Stimulated activated CD8-positive, alpha-beta memory T cell treated with anti-CD3 and anti-CD28 coated beads, Interleukin-7, amount 100 ng/mL, for 4 hours (primary cell): Measurements from ENCODE around the gene KLC1.
"Not testable (repeated sequence)": the region's sequence is repeated elsewhere in the genome, so short reads cannot be mapped to it uniquely, and the experiment has no call there.

Experiments used
- DNase-seq, 2 donors: peaks; one replicate each; pipeline ENCODE4 v3.0.0-alpha.2; 2020; ENCODE audit warnings: low read depth in 2 of 2

The KLC1 gene

GRCh38 chr14:103688906-103689902 is 60.2 kb downstream of the KLC1 start:
- DNase-seq = no peak

GRCh38 chr14:103690332-103690731 is 61.3 kb downstream of the KLC1 start:
- no peak for DNase-seq

- DNase-seq = not testable (repeated sequence)
Measured at GRCh38 chr14:103691655-103692054, 62.6 kb downstream of the KLC1 start.

GRCh38 chr14:103692159-103692558 is 63.1 kb downstream of the KLC1 start:
- DNase-seq = no peak

DNA sequence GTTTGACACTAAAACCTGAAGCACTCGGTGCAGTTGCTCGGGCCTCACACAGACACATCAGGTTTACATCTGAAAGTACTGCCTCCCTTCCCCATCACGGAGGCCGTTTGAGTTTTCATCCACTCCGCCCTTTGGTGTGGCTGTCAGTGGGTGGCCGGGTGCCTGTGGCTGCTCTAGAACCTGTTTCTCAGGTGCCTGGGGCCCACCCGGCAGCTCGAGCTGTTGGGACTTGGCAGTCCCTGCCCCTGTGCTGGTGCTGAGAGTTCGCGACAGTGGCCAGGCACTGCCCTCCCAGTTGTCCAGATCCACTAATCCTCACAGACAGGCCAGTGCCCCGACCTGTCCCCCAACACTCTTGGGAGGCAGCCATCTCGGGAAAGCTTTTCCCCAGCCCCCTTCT is 63.9 kb downstream of the KLC1 start:
- DNase-seq = no peak

GRCh38 chr14:103693515-103693914 is 64.5 kb downstream of the KLC1 start:
- DNase-seq = no peak

DNA sequence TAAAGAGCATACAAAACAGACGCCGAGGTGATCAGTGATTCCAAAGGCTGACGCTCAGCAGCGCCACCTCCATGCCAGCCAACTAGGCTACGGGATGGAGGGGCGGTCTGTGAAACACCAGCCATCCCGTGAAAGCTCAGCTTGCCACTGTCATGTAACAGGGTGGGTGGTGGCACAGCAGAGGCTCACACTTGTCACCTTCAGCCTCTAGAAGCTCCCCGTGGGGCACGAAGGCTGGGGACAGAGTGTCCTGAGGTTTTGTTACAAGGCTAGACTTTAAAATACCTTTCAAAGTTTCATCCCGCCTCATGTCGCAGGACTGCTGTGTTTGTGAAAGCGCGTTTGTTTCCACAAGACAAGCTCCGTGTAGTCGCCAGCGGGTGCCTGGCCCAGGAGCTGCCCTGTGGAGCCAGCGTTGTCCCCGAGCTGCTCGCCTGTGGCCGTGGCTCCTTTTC is 65.6 kb downstream of the KLC1 start:
- no peak for DNase-seq

GRCh38 chr14:103695296-103696069 is 66.5 kb downstream of the KLC1 start:
- DNase-seq = no peak

DNA sequence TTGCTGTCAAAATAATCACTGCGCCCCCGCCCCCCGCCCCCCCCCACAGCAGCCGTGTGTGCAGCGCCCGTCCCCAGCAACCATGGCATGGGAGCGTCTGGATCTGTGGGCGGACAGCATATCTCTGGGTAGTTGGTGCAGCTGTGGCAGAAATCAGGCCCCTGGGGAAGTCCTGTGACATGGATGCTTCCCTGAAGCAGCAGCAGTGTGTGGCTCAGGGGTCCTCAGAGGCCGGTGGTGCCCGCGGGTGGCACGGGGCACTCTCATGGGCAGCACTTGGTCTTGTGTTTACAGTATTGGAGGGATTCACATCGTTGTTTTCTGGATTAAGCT is 67.0 kb downstream of the KLC1 start:
- DNase-seq = no peak

- DNase-seq = no peak
Measured at GRCh38 chr14:103696466-103697071, 67.6 kb downstream of the KLC1 start.

- no peak for DNase-seq
Measured at GRCh38 chr14:103697206-103697602, 68.2 kb downstream of the KLC1 start.

DNA sequence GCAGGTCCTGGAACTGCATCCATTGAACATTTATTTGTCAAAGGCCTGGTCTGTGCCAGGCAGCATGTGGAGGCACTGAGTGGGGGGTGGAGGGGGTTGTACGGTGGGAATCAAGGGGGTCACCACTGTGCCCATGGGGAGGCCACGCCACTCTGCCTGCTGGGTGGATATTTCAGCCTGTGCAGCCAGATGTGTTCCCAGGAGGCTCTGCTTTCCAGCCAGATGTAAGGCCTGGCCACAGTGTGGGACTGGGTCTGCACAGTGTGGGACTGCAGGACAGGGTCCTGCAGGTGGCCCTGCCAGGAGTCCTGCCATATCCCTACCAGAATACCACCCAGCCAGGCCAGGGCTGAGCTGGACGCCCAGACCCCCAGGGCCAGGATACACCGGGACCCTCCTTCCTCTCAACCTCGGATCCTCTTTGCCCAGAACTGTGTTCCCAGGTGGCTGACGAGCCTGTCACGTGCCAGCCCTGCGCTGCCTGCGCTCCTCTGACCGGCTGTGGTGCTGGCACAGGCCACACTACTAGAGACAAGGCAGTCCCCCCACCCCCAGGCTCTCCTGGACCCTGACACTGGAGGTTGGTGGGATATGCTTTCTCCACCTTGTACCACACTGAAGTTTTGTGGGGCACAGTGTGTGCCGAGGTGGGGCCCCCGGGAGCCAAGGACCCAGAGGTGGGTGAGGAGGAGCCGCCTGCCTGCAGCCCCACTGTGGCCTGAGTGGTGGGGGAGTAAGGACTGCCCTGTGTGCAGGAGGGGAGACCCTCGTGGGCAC is 68.8 kb downstream of the KLC1 start:
- DNase-seq = no peak

DNA sequence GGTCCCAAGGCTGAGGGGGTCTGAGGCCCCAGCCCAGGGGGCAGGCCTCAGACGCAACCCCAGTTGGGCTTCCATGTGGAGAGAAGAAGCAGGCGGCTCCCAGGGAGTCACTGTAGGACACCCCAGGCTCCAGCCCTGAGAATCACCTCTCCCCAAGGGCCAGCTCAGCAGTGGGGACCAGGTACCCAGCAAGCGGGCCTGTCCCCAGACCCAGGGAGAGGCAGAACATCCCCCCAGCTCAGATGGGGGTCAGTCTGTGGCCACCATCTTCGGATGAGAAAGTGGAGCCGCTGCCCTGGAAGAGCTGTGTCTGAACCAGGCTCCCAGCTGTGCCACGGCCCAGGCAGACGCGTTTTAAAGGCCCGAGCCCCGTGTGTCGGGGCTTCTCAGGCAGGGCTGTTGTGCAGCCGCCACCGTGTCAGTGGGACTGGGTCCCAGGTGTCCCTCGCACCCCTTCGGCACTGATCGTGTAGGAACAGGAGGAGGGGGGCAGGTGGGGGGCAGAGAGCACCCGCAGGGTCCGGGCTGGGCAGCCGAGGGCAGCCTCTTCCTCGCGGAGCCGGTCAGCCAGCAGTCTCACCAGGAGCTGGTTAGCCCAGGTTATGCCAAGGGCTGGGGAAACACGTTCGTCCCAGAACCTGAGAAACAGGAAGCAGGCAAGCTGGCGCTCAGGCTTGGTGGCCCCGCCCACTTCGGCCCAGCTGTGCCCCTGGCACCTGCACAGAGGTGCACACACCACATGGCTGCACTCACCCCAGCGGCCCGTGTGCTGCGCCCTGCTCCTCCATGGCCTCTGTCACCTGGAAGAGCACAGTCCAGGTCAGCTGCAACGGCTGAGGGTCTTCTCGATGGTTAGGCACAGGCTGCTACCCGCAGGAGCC is 69.6 kb downstream of the KLC1 start:
- DNase-seq = no peak

- no peak for DNase-seq
Measured at GRCh38 chr14:103699261-103699661, 70.2 kb downstream of the KLC1 start.

DNA sequence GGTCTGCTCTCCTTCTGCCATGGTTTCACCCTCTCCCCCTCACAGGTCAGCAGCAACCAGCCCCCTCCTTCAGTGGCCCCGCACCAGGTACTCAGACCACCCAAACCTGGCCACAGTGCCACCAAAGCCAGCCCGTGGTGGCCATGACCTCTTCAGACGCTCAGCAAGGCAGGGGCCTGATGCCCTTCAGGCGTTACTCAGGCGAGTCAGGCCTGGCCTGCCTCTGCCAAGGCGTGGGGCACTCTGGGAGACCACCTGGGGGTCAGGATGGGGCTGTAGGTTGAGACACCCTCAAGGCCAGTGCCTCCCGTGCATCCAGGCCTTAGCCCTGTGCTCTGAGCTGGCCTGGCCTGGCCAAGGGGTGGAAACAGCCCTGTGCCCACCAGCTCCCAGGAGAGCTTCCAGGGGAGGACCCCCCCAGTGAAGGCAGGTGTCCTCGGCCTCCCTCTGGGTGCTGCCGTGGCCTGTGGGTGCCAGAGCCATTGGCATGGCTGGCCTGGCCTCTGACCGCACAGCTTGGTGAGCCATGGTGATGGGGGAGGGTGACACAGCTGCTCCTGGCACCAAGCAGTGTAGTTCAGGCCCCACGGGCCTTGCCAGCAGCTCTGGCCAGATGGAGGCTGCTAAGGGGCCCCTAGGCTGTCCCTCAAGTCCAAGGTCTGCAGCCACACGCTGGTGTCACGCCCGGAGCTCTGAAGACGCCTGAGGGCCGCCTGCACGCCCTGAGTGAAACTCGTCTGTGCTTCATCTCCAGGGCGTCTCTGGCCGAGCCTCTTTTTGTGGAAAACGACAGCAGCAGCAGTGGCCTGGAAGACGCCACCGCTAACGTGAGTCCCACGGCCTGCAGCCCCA is 71.1 kb downstream of the KLC1 start:
- no peak for DNase-seq

- DNase-seq = no peak
Measured at GRCh38 chr14:103700753-103701490, 71.9 kb downstream of the KLC1 start.

DNA sequence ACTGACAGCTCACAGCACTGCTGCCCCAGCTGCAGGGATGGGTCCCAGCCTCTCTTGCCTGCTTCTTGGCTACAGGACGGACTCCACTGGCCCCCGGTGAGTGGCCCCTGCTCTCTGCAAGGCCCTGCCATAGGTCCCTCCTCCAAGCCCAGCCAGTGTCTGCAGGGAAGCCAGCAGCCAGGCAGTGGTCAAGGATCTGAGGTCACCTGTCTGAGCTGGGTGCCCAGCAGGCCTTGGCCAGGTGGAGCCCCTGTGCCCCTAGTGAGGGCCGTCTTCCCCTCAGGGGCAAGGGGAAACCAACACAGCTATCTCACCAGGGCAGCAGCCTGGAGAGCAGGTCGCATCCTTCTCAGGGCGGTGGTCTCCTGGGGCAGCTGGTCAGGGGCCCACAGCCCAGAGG is 73.1 kb downstream of the KLC1 start:
- no peak for DNase-seq

DNA sequence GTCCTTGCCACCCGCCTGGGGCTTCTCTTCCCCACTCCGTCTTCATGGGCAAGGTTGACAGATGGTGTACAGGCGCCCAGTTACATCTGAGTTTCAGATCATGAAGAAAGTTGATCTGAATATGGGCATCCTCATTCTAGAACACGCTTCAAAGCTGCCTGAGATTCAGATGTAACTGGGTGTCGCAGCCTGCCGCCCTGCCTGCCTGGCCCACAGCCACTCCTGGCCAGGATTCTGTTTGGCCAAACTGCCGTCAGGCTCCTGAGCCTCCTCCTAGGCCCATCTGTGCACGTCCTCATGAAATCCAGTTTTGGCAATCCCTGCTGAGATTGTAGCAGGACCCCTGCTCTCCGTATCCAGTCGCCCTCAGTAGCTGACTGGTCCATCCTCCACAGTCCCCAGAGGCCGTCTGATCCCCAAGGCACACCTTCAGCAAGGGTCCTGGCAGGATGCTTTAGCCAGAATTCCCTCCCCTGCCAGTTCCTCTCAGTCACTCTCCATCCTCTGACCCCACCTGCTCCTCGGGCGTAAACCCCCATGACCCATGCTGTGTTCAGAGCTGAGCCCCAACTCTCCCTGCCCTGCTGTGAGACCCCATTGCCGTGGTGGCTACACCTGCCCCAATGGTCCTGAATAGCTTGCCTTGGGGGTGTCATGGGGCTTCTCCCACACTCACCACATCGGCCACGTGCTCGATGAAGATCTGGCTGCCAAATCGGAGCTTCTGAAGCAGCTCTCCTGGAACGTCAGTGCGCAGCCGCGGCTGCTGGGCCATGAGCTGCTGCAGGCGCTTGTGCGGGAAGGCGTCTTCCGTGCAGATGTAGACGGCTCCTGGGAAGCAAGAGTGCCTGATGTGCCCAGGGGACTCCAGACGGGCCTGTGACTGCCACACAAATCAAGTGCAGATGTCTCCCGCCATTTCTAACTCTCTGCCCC is 73.8 kb downstream of the KLC1 start:
- DNase-seq = no peak
